Parathyroid adenoma (tissue), 2 donors: ENCODE data around the gene ITPR1.

Source experiments
- H2AFZ ChIP-seq: fragments of 300-600 bp; sonication (generic); one replicate; pipeline ENCODE4 v1.7.0; 2017; ENCODE audit warnings: antibody characterized with exemption, mild to moderate bottlenecking
- H3K27ac ChIP-seq: fragments of 300-600 bp; sonication (generic); one replicate; pipeline ENCODE4 v1.7.0; 2017
- H3K27me3 ChIP-seq: fragments of 300-600 bp; sonication (generic); one replicate; pipeline ENCODE4 v1.7.0; 2017; ENCODE audit warnings: low read length; ENCODE audit not compliant: control insufficient read depth, insufficient read depth
- H3K36me3 ChIP-seq: fragments of 300-600 bp; sonication (generic); one replicate; pipeline ENCODE4 v1.7.0; 2017; ENCODE audit warnings: low read length; ENCODE audit not compliant: control insufficient read depth, insufficient read depth
- H3K4me1 ChIP-seq: fragments of 300-600 bp; sonication (generic); one replicate; pipeline ENCODE4 v1.7.0; 2017; ENCODE audit warnings: control low read depth
- H3K4me2 ChIP-seq: fragments of 300-600 bp; sonication (generic); one replicate; pipeline ENCODE4 v1.7.0; 2017; ENCODE audit warnings: low read length
- H3K4me3 ChIP-seq: fragments of 300-600 bp; sonication (generic); one replicate; pipeline ENCODE4 v1.7.0; 2017; ENCODE audit warnings: low read depth, low read length
- H3K79me2 ChIP-seq: fragments of 300-600 bp; sonication (generic); one replicate; pipeline ENCODE4 v1.7.0; 2017; ENCODE audit warnings: control low read depth
- H3K9ac ChIP-seq: fragments of 300-600 bp; sonication (generic); one replicate; pipeline ENCODE4 v1.7.0; 2017; ENCODE audit warnings: mild to moderate bottlenecking
- H3K9me3 ChIP-seq: fragments of 300-600 bp; sonication (generic); one replicate; pipeline ENCODE4 v1.7.0; 2017; ENCODE audit warnings: low read length; ENCODE audit not compliant: control insufficient read depth
- CTCF ChIP-seq: fragments of 300-600 bp; sonication (generic); IDR thresholded peaks from one replicate; pipeline ENCODE4 v1.7.0; 2017; ENCODE audit warnings: antibody characterized with exemption, mild to moderate bottlenecking
- donor health status: primary hyperparathyroidism.

ITPR1 gene

GRCh38 chr3:4532535-4533112 is 39.5 kb downstream of the ITPR1 start:
- peaks cover 32% of the 10 kb centered on the region for H3K4me1 ChIP-seq
- peak overlapping the region; percentile 43 for H3K27ac ChIP-seq
- TF ChIP-seq CTCF = no peak
- no peaks in the 10 kb centered on the region for H3K9me3 ChIP-seq
- no peaks in the 10 kb centered on the region for H3K36me3 ChIP-seq
- peaks cover 15% of the 10 kb centered on the region for H3K79me2 ChIP-seq
- no peak overlapping the region for H3K4me3 ChIP-seq
- no peak overlapping the region for H3K9ac ChIP-seq
- H3K27me3 ChIP-seq = no peaks in the 10 kb centered on the region
- no peak overlapping the region for H3K4me2 ChIP-seq
- no peak overlapping the region for H2AFZ ChIP-seq

- H3K9me3 ChIP-seq = no peaks in the 10 kb centered on the region
- no peaks in the 10 kb centered on the region for H3K36me3 ChIP-seq
- no peak overlapping the region for H3K4me3 ChIP-seq
- H3K9ac ChIP-seq = no peak overlapping the region
- no peaks in the 10 kb centered on the region for H3K27me3 ChIP-seq
- H3K4me1 ChIP-seq = peaks cover 28% of the 10 kb centered on the region
- peak overlapping the region; percentile 43 for H3K27ac ChIP-seq
- peak overlapping the region; percentile 36 for H2AFZ ChIP-seq
- no peak for TF ChIP-seq CTCF
- H3K4me2 ChIP-seq = peak overlapping the region; percentile 16
- H3K79me2 ChIP-seq = peaks cover 22% of the 10 kb centered on the region
Measured at GRCh38 chr3:4533489-4534443, 40.6 kb downstream of the ITPR1 start.

- peak overlapping the region; percentile 43 for H3K27ac ChIP-seq
Measured at GRCh38 chr3:4534906-4535305, 41.8 kb downstream of the ITPR1 start.

GRCh38 chr3:4536260-4536659 is 43.1 kb downstream of the ITPR1 start:
- no peak for TF ChIP-seq CTCF
- Histone ChIP-seq H3K36me3 (no peaks in the 10 kb centered on the region), H3K4me1 (peaks cover 25% of the 10 kb centered on the region), H3K9me3 (no peaks in the 10 kb centered on the region), H3K79me2 (peaks cover 36% of the 10 kb centered on the region), H2AFZ (no peak overlapping the region), H3K4me3 (no peak overlapping the region), H3K4me2 (no peak overlapping the region), H3K27me3 (no peaks in the 10 kb centered on the region), H3K9ac (no peak overlapping the region), H3K27ac (peak overlapping the region; percentile 42)

More at GRCh38 chr3:4534906-4535305, 41.8 kb downstream of the ITPR1 start:
- no peak overlapping the region for H3K9ac ChIP-seq
- no peak overlapping the region for H2AFZ ChIP-seq
- H3K4me3 ChIP-seq = no peak overlapping the region
- H3K27me3 ChIP-seq = no peaks in the 10 kb centered on the region
- TF ChIP-seq CTCF = no peak
- peaks cover 28% of the 10 kb centered on the region for H3K4me1 ChIP-seq
- H3K79me2 ChIP-seq = peaks cover 28% of the 10 kb centered on the region
- no peaks in the 10 kb centered on the region for H3K36me3 ChIP-seq
- H3K4me2 ChIP-seq = no peak overlapping the region
- H3K9me3 ChIP-seq = no peaks in the 10 kb centered on the region
